HepG2 (cell line): ENCODE results near the gene DOCK2.

ENCODE experiments used
- KLF16 ChIP-seq, 2 experiments: sonication (generic) in 1 of 2; formaldehyde crosslinking in 1 of 2; IDR thresholded peaks; 2 replicates each; pipeline versions ENCODE4 v1.6.1 to v1.8.0; 2016 to 2023; ENCODE audit warnings: missing genetic modification reagents in 2 of 2, missing compliant biosample characterization in 1 of 2
- SKI ChIP-seq: fragments of 450-650 bp; IDR thresholded peaks from one replicate; pipeline ENCODE4 v1.6.1; 2018; ENCODE audit warnings: mild to moderate bottlenecking; ENCODE audit not compliant: partially characterized antibody
- SMARCC2 ChIP-seq: fragments of 450-650 bp; IDR thresholded peaks from 2 replicates; pipeline ENCODE4 v1.6.1; 2017; ENCODE audit warnings: antibody characterized with exemption, mild to moderate bottlenecking
- TMF1 ChIP-seq: sonication (generic); formaldehyde crosslinking; IDR thresholded peaks from 2 replicates; pipeline ENCODE4 v1.8.1; 2022; ENCODE audit warnings: low read depth, missing genetic modification reagents
- YEATS4 ChIP-seq: sonication (generic); formaldehyde crosslinking; IDR thresholded peaks from 2 replicates; pipeline ENCODE4 v1.4.0; 2020; ENCODE audit warnings: missing genetic modification reagents, borderline replicate concordance
- ZNF24 ChIP-seq: fragments of 450-650 bp; IDR thresholded peaks from 2 replicates; pipeline ENCODE4 v1.6.1; 2017; ENCODE audit warnings: antibody characterized with exemption, mild to moderate bottlenecking
- ZNF274 ChIP-seq: sonication (generic); formaldehyde crosslinking; IDR thresholded peaks from 2 replicates; pipeline ENCODE4 v1.5.1; 2020; ENCODE audit warnings: mild to moderate bottlenecking, missing genetic modification reagents
- TF ChIP-seq, protein P1 (sequence below): sonication (generic); formaldehyde crosslinking; IDR thresholded peaks from 2 replicates; pipeline ENCODE4 v1.8.1; 2022; ENCODE audit warnings: low read depth, mild to moderate bottlenecking, missing genetic modification reagents

DNA sequence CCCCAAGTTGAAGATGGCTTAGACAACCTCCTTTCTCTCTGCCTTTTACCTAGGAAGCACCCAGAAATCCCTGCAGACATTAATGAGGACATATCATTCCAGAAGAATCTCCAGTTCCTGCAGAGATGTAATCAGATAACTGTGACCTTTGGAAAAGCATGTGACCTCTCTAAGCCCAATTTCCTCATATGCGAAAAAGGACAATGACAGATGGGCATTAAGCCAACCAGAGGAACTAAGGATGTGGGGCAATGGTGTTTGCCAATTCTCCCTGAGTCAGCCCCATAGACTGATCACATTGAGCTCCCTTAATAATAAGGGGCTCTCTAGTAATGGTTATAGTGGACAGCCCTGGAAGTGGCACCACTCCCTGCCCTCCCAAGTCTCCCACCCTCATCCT, 458.6 kb downstream of the DOCK2 start:
- TF ChIP-seq, protein P1, sequence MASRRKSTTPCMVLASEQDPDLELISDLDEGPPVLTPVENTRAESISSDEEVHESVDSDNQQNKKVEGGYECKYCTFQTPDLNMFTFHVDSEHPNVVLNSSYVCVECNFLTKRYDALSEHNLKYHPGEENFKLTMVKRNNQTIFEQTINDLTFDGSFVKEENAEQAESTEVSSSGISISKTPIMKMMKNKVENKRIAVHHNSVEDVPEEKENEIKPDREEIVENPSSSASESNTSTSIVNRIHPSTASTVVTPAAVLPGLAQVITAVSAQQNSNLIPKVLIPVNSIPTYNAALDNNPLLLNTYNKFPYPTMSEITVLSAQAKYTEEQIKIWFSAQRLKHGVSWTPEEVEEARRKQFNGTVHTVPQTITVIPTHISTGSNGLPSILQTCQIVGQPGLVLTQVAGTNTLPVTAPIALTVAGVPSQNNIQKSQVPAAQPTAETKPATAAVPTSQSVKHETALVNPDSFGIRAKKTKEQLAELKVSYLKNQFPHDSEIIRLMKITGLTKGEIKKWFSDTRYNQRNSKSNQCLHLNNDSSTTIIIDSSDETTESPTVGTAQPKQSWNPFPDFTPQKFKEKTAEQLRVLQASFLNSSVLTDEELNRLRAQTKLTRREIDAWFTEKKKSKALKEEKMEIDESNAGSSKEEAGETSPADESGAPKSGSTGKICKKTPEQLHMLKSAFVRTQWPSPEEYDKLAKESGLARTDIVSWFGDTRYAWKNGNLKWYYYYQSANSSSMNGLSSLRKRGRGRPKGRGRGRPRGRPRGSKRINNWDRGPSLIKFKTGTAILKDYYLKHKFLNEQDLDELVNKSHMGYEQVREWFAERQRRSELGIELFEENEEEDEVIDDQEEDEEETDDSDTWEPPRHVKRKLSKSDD = no peak
- TF ChIP-seq TMF1 (CRISPR knock-in tag) = no peak
- no peak for TF ChIP-seq SMARCC2
- no peak for TF ChIP-seq KLF16 (CRISPR knock-in tag; IDR thresholded peaks at IDR 0.05)
- TF ChIP-seq SKI = no peak
- no peak for TF ChIP-seq ZNF274 (CRISPR knock-in tag)
- no peak for TF ChIP-seq YEATS4 (CRISPR knock-in tag)
- TF ChIP-seq ZNF24 = no peak
